Measurements from ENCODE around the gene CCN5.

- TF ChIP-seq YY1 (IDR thresholded peaks at IDR 0.05; ENCODE audit: insufficient read depth, insufficient read length), result no peak
- no peak for TF ChIP-seq SUZ12 (IDR thresholded peaks at IDR 0.05; ENCODE audit: extremely low read depth, insufficient read depth, insufficient read length)
These were observed 21.2 kb downstream of the CCN5 start for GRCh38 chr20:44736170-44737021.

All from NT2/D1 (cell line).